Prostate gland (tissue), 2 donors: ENCODE results near the gene ANGPTL7.

Experiments
- POLR2A ChIP-seq: fragments of 450-650 bp; IDR thresholded peaks from one replicate; pipeline ENCODE4 v1.6.1; 2016; ENCODE audit warnings: antibody characterized with exemption, mild to moderate bottlenecking
- POLR2AphosphoS5 ChIP-seq: sonication (generic); formaldehyde crosslinking; IDR thresholded peaks from one replicate; pipeline ENCODE4 v1.6.1; 2017; ENCODE audit warnings: antibody characterized with exemption
- TF ChIP-seq, protein P1 (sequence below), 4 experiments: fragments of 200-600 bp in 2 of 4; fragments of 450-650 bp in 2 of 4; sonication (generic) in 2 of 4; IDR thresholded peaks; 1 replicate in 3 of 4; 2 replicates in 1 of 4; pipeline ENCODE4 v1.5.1; 2016 to 2019; ENCODE audit warnings: antibody characterized with exemption in 4 of 4, mild to moderate bottlenecking in 2 of 4, moderate library complexity in 2 of 4

- TF ChIP-seq POLR2A (no peak), POLR2AphosphoS5 (no peak)
- TF ChIP-seq, protein P1, sequence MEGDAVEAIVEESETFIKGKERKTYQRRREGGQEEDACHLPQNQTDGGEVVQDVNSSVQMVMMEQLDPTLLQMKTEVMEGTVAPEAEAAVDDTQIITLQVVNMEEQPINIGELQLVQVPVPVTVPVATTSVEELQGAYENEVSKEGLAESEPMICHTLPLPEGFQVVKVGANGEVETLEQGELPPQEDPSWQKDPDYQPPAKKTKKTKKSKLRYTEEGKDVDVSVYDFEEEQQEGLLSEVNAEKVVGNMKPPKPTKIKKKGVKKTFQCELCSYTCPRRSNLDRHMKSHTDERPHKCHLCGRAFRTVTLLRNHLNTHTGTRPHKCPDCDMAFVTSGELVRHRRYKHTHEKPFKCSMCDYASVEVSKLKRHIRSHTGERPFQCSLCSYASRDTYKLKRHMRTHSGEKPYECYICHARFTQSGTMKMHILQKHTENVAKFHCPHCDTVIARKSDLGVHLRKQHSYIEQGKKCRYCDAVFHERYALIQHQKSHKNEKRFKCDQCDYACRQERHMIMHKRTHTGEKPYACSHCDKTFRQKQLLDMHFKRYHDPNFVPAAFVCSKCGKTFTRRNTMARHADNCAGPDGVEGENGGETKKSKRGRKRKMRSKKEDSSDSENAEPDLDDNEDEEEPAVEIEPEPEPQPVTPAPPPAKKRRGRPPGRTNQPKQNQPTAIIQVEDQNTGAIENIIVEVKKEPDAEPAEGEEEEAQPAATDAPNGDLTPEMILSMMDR (IDR thresholded peaks at IDR 0.05), result no peak
These were observed at the start of gene ANGPTL7 for GRCh38 chr1:11188858-11189451.
